HG03045 (cell line): ENCODE data around the gene BBS9.

ENCODE experiments used
- ATAC-seq: cut with Tn5 transposase; IDR thresholded peaks from one replicate; pipeline ENCODE4 v1.9.1; 2021; ENCODE audit warnings: mild to moderate bottlenecking, moderate library complexity; ENCODE audit not compliant: unreplicated experiment

BBS9 gene

GRCh38 chr7:33422825-33423645 lies 293.7 kb downstream of the BBS9 start:
- peak; percentile 33 for ATAC-seq

GRCh38 chr7:33423646-33424020 lies 294.3 kb downstream of the BBS9 start:
- peak; percentile 86 for ATAC-seq

DNA sequence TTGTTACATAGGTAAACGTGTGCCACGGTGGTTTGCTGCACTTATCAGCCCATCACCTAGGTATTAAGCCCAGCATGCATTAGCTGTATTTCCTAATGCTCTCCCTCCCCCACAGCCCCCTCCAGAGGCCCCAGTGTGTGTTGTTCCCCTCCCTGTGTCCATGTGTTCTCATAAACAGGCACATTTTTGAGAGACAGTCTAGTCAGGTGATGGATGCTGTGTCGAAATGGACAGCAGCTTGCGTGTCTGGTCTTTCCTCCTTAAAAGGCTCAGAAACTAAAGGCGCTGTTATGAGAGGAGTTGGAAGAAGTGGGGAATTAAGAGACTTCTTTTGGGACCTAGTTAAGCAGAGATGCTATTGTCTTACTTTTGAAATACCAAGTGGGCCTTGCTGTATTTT lies 296.0 kb downstream of the BBS9 start:
- no peak for ATAC-seq

GRCh38 chr7:33425929-33426678 lies 296.7 kb downstream of the BBS9 start:
- no peak for ATAC-seq

DNA sequence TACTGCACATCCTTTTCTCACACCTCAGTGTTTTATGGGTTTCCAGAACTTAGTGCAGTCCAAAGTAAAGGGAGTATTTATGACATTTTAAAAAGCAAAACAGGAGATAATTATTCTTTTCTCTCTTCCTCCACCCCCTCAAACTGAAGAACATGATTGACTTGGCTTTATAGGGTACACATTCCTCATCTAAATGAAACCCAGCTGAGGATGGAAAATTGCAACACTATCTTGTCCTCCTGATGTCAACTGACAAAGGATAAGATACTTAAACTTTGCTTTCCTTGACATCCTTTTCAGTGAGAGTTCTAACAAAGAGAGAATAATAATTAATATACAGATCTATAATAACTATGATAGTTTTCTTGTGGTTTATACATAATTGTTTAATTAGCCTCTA lies 299.1 kb downstream of the BBS9 start:
- ATAC-seq: no peak

GRCh38 chr7:33431543-33431942 lies 302.2 kb downstream of the BBS9 start:
- ATAC-seq: no peak

GRCh38 chr7:33432821-33433220 lies 303.5 kb downstream of the BBS9 start:
- no peak for ATAC-seq

GRCh38 chr7:33433357-33433756 lies 304.0 kb downstream of the BBS9 start:
- ATAC-seq: no peak

DNA sequence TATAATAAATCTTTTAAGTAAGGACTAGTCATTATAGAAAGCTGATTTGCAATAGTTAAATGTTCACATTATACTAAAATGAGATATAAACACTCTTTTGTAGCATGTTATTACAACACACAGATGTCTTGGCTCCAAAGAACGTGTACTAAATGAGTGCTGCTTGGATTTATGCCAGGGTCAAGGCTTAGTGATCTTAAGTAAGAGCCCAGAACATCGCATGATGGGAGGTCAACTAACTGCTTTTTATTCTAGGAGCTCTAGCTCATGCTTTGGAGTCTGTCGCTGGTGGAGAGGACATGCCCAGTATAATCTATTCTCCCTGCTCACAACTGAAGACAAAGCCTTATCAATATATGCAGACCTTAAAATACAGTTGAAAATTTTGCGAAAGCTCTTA lies 315.1 kb downstream of the BBS9 start:
- no peak for ATAC-seq

DNA sequence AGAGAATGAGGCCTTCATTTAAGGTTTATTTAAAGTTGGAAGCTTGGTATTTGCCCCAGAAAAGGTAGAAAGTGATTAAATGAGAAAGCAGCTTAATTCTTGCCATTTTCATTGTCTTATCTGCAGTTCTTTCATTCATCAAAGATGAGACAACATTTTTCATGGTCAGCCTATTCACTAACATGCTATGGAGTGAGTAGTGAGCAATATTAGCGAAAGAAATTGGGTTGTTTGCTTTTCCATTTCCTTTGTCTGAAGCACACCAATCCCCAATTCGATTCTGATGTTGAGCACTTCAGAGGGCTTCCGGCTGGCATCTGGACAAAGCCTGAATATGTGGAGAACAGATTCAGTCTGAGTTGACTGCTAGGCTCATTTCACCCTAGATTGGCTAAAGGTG lies 317.2 kb downstream of the BBS9 start:
- no peak for ATAC-seq

- no peak for ATAC-seq
Observed at GRCh38 chr7:33448035-33448434, 318.7 kb downstream of the BBS9 start.

DNA sequence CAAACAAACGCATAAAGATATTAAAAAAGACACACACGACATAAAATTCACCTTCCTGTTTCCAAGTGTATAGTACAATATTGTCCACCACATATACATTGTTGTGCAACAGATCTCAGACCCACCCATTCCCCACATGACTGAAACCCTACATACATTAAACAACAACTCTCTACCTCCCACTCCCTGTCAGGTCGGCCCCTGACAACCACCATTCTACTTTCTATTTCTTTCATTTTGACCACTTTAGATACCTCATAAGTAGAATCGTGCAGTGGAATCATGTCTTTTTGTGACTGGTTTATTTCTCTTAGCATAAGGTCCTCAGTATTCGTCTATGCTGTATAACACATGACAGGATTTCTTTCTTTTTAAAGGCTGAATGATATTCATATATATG lies 320.5 kb downstream of the BBS9 start:
- ATAC-seq: no peak

DNA sequence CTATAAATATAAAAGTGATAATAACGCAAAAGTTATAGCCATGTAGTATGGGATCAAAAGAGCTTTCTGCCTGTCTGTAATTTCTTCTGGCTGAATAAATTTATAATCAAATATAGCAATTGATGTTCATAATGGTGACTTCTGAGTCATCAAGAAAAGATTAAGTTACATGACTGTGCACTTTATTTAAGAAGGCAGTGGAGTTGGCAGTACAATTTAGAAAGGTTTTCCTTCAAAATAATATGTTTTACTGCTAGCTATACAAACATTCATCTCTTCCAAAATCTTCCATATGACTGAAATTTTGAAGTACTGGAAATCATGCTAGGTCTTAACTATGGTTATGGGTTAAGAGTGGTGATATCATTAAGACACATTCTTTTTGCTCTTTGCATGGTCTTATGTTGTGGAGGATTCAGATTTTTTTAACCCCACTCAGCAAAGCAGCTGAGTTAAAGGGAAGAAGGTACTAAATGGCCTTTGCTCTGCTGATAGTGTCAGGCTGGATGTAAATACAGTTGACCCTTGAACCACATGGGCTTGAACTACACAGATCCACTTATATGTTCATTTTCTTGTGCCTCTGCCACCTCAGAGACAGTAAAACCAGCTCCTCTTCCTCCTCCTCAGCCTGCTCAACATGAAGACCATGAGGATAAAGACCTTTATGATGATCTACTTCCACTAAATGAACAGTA lies 323.6 kb downstream of the BBS9 start:
- no peak for ATAC-seq

GRCh38 chr7:33457039-33457438 lies 327.7 kb downstream of the BBS9 start:
- ATAC-seq: no peak

- ATAC-seq: no peak
Observed at GRCh38 chr7:33458581-33458980, 329.2 kb downstream of the BBS9 start.

- no peak for ATAC-seq
Observed at GRCh38 chr7:33459340-33459751, 330.0 kb downstream of the BBS9 start.

- ATAC-seq: no peak
Observed at GRCh38 chr7:33463131-33463530, 333.8 kb downstream of the BBS9 start.

GRCh38 chr7:33466203-33466602 lies 336.8 kb downstream of the BBS9 start:
- no peak for ATAC-seq

DNA sequence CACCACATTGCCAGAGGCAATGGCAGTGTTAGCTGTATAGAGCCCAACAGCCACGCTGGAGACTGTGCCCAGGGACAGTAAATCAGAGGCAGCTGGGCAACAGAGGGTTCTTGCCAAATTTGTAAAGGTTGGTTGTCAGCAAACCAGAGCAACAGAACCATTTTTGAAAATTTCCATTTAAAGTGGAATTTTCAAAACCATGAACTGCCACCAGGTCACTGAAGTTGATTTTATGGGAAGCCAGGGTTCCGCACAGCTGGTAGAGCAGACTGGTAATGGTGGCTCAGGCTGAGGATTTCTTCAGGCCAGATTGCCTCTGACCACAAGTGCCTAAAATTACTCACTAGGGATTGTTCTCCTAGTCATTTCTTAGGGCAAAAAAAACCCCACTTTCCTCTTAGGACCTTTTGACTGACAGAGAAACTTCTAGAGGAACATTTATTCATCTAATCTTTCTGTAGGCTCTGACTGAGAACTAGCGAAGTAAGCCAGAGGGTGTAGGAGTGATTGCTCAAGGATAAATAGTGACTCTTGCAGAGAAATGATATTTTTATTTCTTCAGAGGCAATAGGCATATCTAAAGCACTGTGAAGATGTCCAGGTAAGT lies 342.4 kb downstream of the BBS9 start:
- peak; percentile 79 for ATAC-seq

- no peak for ATAC-seq
Observed at GRCh38 chr7:33472348-33473025, 343.1 kb downstream of the BBS9 start.
